SH-SY5Y (cell line): ENCODE data around the gene PKIB.

Source experiments
- GATA2 ChIP-seq: IDR thresholded peaks from 2 replicates; pipeline ENCODE4 v1.6.1; 2011; ENCODE audit warnings: mild to moderate bottlenecking, low read depth, low read length
- GATA3 ChIP-seq: IDR thresholded peaks from 2 replicates; pipeline ENCODE4 v1.6.1; 2011; ENCODE audit warnings: low read depth, mild to moderate bottlenecking, low read length, moderate library complexity

DNA sequence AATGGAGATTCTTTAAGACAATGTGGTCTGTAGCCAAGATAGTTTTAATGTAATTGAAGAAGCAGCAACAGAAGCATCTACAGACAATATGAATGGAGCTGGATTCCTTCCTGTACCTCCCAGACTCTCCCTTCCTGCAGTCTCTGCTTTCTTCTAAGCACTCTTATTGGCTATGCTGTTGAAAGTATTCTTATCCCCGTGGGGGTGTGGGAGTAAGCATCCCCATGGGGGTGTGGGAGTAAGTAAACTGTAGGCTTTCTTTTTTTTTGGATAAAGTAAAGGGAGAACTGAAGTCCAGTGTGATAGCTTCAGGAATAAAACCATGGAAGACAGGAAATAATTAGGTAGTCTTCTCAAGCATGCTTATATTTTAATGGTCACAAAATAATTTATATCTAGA lies 4.1 kb downstream of the PKIB start:
- no peak for TF ChIP-seq GATA3
- TF ChIP-seq GATA2 = no peak
